Measurements from ENCODE around the gene TNNC1.

GRCh38 chr3:52456169-52456799, 2.4 kb upstream of the TNNC1 start:
- TF ChIP-seq CTCF (IDR thresholded peaks at IDR 0.05 in 8 of 11, conservative IDR thresholded peaks at IDR 0.05 in 3 of 11) (no peak), POLR2A (IDR thresholded peaks at IDR 0.05) (no peak)

Measured in spleen (tissue), 7 donors.